Fibroblast of lung (primary cell): ENCODE results near the gene FSD1L. TPM values are rescaled to one million over a fixed set of nuclear protein-coding genes. Genes with fewer than 3 reads are reported as not detected.

ENCODE experiments used
- DNase-seq, 2 donors: peaks; one replicate each; pipeline versions ENCODE4 v3.0.0 to v3.0.0-alpha.2; 2010; ENCODE audit warnings: low read depth in 2 of 2
- H2AFZ ChIP-seq: 2 replicates; pipeline ENCODE4 v1.5.1; 2012; ENCODE audit warnings: low read length, control low read depth, inconsistent platforms
- H3K27ac ChIP-seq: 2 replicates; pipeline ENCODE4 v1.5.1; 2011; ENCODE audit warnings: low read length, control low read depth; ENCODE audit not compliant: insufficient read depth
- H3K27me3 ChIP-seq: 2 replicates; pipeline ENCODE4 v1.5.1; 2011; ENCODE audit warnings: mild to moderate bottlenecking, low read length; ENCODE audit not compliant: control insufficient read depth, insufficient read depth
- H3K36me3 ChIP-seq: 2 replicates; pipeline ENCODE4 v1.5.1; 2011; ENCODE audit warnings: low read length; ENCODE audit not compliant: control insufficient read depth, insufficient read depth
- H3K4me1 ChIP-seq: 2 replicates; pipeline ENCODE4 v1.5.1; 2011; ENCODE audit warnings: low read length; ENCODE audit not compliant: control insufficient read depth, insufficient read depth; ENCODE audit errors: extremely low read depth
- H3K4me2 ChIP-seq: 2 replicates; pipeline ENCODE4 v1.5.1; 2011; ENCODE audit warnings: low read length, control low read depth; ENCODE audit not compliant: insufficient read depth; ENCODE audit errors: extremely low read depth
- H3K4me3 ChIP-seq, 4 experiments: fragments of 200-600 bp in 1 of 4; sonication (generic) in 1 of 4; replicated peaks in 1 of 4; 2 replicates each; pipeline ENCODE4 v1.5.1; 2011 to 2016; ENCODE audit warnings: low read length in 4 of 4, low read depth in 3 of 4, mild to moderate bottlenecking in 3 of 4, control low read depth in 2 of 4, inconsistent platforms in 1 of 4, mixed read lengths in 1 of 4; ENCODE audit not compliant: insufficient read depth in 1 of 4; ENCODE audit errors: control extremely low read depth in 1 of 4
- H3K79me2 ChIP-seq: 2 replicates; pipeline ENCODE4 v1.5.1; 2012; ENCODE audit warnings: mild to moderate bottlenecking, low read length, inconsistent platforms; ENCODE audit not compliant: control insufficient read depth, insufficient read depth
- H3K9ac ChIP-seq: 2 replicates; pipeline ENCODE4 v1.5.1; 2011; ENCODE audit warnings: mild to moderate bottlenecking, low read length, control low read depth; ENCODE audit not compliant: insufficient read depth
- H3K9me3 ChIP-seq: 2 replicates; pipeline ENCODE4 v1.5.1; 2012; ENCODE audit warnings: low read depth, low read length; ENCODE audit not compliant: control insufficient read depth, insufficient read depth
- H4K20me1 ChIP-seq: 2 replicates; pipeline ENCODE4 v1.5.1; 2011; ENCODE audit warnings: low read length; ENCODE audit not compliant: control insufficient read depth, insufficient read depth; ENCODE audit errors: extremely low read depth
- CTCF ChIP-seq, 2 donors: IDR thresholded peaks in 1 of 2; conservative IDR thresholded peaks in 1 of 2; 1 replicate in 1 of 2; 2 replicates in 1 of 2; pipeline ENCODE4 v1.5.1; 2011 to 2012; ENCODE audit warnings: low read length in 2 of 2, control low read depth in 1 of 2, inconsistent platforms in 1 of 2, low read depth in 1 of 2, mild to moderate bottlenecking in 1 of 2
- EZH2 ChIP-seq: IDR thresholded peaks from 2 replicates; pipeline ENCODE4 v1.5.1; 2012; ENCODE audit warnings: low read length, control low read depth, mild to moderate bottlenecking; ENCODE audit errors: missing control alignments
- polyA plus RNA-seq, 2 donors: library from polyadenylated mRNA; depleted of rRNA in 1 of 2; stranded (reverse) in 1 of 2; unstranded in 1 of 2; fragments of >200 nt; gene quantifications; 2 replicates each; pipeline ENCODE4 v1.2.1, GENCODE V29; 2011 to 2012; ENCODE audit warnings: missing spikeins in 1 of 2
- total RNA-seq: library from RNA; depleted of rRNA; stranded (reverse); fragments of >200 nt; gene quantifications from 2 replicates; pipeline ENCODE4 v1.2.1, GENCODE V29; 2014

Gene FSD1L
- total and polyA plus RNA-seq, 2 donors (not counting 1 experiment from before 2014, with no cell fraction given) = 4.0 to 6.1 TPM

DNA sequence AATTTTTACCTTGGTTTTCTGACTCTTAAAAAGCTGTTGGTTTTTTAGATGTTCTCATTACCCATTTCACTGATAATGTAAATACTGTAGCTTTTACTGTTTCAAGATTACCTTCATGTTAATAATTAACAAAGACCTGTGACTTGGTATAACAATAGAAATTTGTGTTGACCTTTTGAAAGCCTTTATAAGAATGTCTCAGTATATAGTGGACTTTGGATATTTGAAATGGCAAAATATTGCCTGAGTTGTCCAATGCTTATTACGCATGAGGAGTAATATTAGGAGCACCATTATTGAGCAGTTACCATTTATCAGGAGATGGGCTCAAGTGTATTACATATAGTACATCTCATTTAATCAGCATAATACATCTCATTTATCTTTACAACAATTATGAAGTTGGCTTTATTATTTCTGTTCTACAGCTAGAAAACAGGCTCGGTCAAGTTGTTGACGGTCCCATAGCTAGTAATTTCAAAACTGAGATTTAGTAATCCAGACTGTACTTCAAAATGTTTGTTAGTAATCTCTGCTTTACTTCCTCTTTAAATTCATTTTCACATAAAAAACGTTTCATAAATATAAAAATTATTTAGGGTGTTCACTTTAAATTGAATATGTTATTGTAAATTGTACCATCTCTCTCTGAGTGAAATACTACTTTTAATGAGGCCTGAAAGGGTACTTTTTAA is 59.4 kb downstream of the FSD1L start:
- Histone ChIP-seq H3K27ac (no peak overlapping the region), H3K4me3 (no peak overlapping the region), H3K27me3 (no peaks in the 10 kb centered on the region), H2AFZ (no peak overlapping the region), H3K9ac (no peak overlapping the region), H3K4me1 (peaks cover 5% of the 10 kb centered on the region), H3K36me3 (peaks cover 1% of the 10 kb centered on the region), H3K4me2 (no peak overlapping the region), H4K20me1 (no peaks in the 10 kb centered on the region), H3K79me2 (no peaks in the 10 kb centered on the region), H3K9me3 (no peaks in the 10 kb centered on the region)
- TF ChIP-seq CTCF (conservative IDR thresholded peaks at IDR 0.05 in 1 of 2, IDR thresholded peaks at IDR 0.05 in 1 of 2; ENCODE audit: low read depth in 1 of 2, low read length in 2 of 2) (no peak), EZH2 (no peak)
- DNase-seq = no peak

DNA sequence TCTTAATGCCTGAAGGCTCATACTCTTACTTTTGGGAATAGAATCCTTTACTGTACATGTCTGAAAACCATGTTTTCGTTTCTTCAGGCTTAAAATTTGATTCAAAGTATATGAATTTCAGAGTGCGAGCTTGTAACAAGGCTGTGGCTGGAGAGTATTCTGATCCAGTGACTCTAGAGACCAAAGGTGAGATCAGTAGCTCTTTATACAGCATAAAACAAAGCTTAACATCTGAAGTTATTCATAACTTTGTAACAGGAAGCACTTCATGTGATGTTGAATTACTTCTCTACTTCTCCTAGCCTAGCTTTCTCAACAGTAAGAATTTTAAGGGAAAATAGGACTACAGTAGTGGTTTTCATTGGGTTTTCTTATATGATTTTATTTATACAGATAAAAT is 60.7 kb downstream of the FSD1L start:
- H3K9me3 ChIP-seq = no peaks in the 10 kb centered on the region
- no peaks in the 10 kb centered on the region for H3K27me3 ChIP-seq
- no peak overlapping the region for H2AFZ ChIP-seq
- H4K20me1 ChIP-seq = no peaks in the 10 kb centered on the region
- peaks cover 1% of the 10 kb centered on the region for H3K36me3 ChIP-seq
- no peak overlapping the region for H3K4me2 ChIP-seq
- no peak overlapping the region for H3K9ac ChIP-seq
- H3K4me3 ChIP-seq = no peak overlapping the region
- H3K79me2 ChIP-seq = no peaks in the 10 kb centered on the region
- DNase-seq = no peak
- no peak for TF ChIP-seq CTCF (conservative IDR thresholded peaks at IDR 0.05 in 1 of 2, IDR thresholded peaks at IDR 0.05 in 1 of 2; ENCODE audit: low read depth in 1 of 2, low read length in 2 of 2)
- TF ChIP-seq EZH2 = no peak
- peaks cover 5% of the 10 kb centered on the region for H3K4me1 ChIP-seq
- H3K27ac ChIP-seq = no peak overlapping the region

- H3K9me3 ChIP-seq = no peaks in the 10 kb centered on the region
- peak; percentile 71 to 96 for DNase-seq
- H3K36me3 ChIP-seq = peaks cover 1% of the 10 kb centered on the region
- H3K27me3 ChIP-seq = no peaks in the 10 kb centered on the region
- no peak overlapping the region for H3K9ac ChIP-seq
- no peak overlapping the region for H3K4me3 ChIP-seq
- H4K20me1 ChIP-seq = no peaks in the 10 kb centered on the region
- no peak overlapping the region for H3K27ac ChIP-seq
- no peaks in the 10 kb centered on the region for H3K79me2 ChIP-seq
- TF ChIP-seq EZH2 (no peak), CTCF (conservative IDR thresholded peaks at IDR 0.05 in 1 of 2, IDR thresholded peaks at IDR 0.05 in 1 of 2; ENCODE audit: low read depth in 1 of 2, low read length in 2 of 2) (no peak)
- peaks cover 5% of the 10 kb centered on the region for H3K4me1 ChIP-seq
- peak overlapping the region; percentile 19 for H3K4me2 ChIP-seq
- no peak overlapping the region for H2AFZ ChIP-seq
These were observed 62.2 kb downstream of the FSD1L start for GRCh38 chr9:105510024-105510423.
